Measurements from ENCODE around the gene TCTA. TPM values are rescaled to one million over a fixed set of nuclear protein-coding genes. Genes with fewer than 3 reads are reported as not detected.

The TCTA gene
- total and polyA plus RNA-seq, 2 of the 8 experiments (the other 6 are each of a cell fraction or from before 2014, with no cell fraction given) = 6.2 to 11.0 TPM

GRCh38 chr3:49428752-49429080 lies 16.5 kb downstream of the TCTA start (continued):
- TF ChIP-seq, protein P1, sequence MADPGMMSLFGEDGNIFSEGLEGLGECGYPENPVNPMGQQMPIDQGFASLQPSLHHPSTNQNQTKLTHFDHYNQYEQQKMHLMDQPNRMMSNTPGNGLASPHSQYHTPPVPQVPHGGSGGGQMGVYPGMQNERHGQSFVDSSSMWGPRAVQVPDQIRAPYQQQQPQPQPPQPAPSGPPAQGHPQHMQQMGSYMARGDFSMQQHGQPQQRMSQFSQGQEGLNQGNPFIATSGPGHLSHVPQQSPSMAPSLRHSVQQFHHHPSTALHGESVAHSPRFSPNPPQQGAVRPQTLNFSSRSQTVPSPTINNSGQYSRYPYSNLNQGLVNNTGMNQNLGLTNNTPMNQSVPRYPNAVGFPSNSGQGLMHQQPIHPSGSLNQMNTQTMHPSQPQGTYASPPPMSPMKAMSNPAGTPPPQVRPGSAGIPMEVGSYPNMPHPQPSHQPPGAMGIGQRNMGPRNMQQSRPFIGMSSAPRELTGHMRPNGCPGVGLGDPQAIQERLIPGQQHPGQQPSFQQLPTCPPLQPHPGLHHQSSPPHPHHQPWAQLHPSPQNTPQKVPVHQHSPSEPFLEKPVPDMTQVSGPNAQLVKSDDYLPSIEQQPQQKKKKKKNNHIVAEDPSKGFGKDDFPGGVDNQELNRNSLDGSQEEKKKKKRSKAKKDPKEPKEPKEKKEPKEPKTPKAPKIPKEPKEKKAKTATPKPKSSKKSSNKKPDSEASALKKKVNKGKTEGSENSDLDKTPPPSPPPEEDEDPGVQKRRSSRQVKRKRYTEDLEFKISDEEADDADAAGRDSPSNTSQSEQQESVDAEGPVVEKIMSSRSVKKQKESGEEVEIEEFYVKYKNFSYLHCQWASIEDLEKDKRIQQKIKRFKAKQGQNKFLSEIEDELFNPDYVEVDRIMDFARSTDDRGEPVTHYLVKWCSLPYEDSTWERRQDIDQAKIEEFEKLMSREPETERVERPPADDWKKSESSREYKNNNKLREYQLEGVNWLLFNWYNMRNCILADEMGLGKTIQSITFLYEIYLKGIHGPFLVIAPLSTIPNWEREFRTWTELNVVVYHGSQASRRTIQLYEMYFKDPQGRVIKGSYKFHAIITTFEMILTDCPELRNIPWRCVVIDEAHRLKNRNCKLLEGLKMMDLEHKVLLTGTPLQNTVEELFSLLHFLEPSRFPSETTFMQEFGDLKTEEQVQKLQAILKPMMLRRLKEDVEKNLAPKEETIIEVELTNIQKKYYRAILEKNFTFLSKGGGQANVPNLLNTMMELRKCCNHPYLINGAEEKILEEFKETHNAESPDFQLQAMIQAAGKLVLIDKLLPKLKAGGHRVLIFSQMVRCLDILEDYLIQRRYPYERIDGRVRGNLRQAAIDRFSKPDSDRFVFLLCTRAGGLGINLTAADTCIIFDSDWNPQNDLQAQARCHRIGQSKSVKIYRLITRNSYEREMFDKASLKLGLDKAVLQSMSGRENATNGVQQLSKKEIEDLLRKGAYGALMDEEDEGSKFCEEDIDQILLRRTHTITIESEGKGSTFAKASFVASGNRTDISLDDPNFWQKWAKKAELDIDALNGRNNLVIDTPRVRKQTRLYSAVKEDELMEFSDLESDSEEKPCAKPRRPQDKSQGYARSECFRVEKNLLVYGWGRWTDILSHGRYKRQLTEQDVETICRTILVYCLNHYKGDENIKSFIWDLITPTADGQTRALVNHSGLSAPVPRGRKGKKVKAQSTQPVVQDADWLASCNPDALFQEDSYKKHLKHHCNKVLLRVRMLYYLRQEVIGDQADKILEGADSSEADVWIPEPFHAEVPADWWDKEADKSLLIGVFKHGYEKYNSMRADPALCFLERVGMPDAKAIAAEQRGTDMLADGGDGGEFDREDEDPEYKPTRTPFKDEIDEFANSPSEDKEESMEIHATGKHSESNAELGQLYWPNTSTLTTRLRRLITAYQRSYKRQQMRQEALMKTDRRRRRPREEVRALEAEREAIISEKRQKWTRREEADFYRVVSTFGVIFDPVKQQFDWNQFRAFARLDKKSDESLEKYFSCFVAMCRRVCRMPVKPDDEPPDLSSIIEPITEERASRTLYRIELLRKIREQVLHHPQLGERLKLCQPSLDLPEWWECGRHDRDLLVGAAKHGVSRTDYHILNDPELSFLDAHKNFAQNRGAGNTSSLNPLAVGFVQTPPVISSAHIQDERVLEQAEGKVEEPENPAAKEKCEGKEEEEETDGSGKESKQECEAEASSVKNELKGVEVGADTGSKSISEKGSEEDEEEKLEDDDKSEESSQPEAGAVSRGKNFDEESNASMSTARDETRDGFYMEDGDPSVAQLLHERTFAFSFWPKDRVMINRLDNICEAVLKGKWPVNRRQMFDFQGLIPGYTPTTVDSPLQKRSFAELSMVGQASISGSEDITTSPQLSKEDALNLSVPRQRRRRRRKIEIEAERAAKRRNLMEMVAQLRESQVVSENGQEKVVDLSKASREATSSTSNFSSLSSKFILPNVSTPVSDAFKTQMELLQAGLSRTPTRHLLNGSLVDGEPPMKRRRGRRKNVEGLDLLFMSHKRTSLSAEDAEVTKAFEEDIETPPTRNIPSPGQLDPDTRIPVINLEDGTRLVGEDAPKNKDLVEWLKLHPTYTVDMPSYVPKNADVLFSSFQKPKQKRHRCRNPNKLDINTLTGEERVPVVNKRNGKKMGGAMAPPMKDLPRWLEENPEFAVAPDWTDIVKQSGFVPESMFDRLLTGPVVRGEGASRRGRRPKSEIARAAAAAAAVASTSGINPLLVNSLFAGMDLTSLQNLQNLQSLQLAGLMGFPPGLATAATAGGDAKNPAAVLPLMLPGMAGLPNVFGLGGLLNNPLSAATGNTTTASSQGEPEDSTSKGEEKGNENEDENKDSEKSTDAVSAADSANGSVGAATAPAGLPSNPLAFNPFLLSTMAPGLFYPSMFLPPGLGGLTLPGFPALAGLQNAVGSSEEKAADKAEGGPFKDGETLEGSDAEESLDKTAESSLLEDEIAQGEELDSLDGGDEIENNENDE (IDR thresholded peaks at IDR 0.05; ENCODE audit: insufficient replicate concordance, low read length) = no peak
